ENCODE results near the gene AHNAK2.

- no peak for TF ChIP-seq CTCF (IDR thresholded peaks at IDR 0.05)
- no peak for TF ChIP-seq EZH2 (IDR thresholded peaks at IDR 0.05; ENCODE audit: borderline replicate concordance, insufficient read depth, low read depth, low read length, poor library complexity, severe bottlenecking)
These were observed 54.3 kb downstream of the AHNAK2 start for GRCh38 chr14:104923640-104924420.
